Epithelial cell of esophagus (primary cell): ENCODE measurements around the gene KNSTRN.
A peak's percentile ranks its signal among the peaks of the same experiment; 100 is the strongest.

Source experiments
- DNase-seq: peaks from one replicate; pipeline ENCODE4 v3.0.0; 2010; ENCODE audit warnings: low read depth
- H3K4me3 ChIP-seq: 2 replicates; pipeline ENCODE4 v1.5.1; 2011; ENCODE audit warnings: mild to moderate bottlenecking, low read length, control low read depth
- TF ChIP-seq, protein P1 (sequence below): IDR thresholded peaks from 2 replicates; pipeline ENCODE4 v1.5.1; 2011; ENCODE audit warnings: low read depth, mild to moderate bottlenecking, low read length, control low read depth, inconsistent platforms; ENCODE audit not compliant: insufficient read depth; ENCODE audit errors: missing control alignments

Gene KNSTRN

DNA sequence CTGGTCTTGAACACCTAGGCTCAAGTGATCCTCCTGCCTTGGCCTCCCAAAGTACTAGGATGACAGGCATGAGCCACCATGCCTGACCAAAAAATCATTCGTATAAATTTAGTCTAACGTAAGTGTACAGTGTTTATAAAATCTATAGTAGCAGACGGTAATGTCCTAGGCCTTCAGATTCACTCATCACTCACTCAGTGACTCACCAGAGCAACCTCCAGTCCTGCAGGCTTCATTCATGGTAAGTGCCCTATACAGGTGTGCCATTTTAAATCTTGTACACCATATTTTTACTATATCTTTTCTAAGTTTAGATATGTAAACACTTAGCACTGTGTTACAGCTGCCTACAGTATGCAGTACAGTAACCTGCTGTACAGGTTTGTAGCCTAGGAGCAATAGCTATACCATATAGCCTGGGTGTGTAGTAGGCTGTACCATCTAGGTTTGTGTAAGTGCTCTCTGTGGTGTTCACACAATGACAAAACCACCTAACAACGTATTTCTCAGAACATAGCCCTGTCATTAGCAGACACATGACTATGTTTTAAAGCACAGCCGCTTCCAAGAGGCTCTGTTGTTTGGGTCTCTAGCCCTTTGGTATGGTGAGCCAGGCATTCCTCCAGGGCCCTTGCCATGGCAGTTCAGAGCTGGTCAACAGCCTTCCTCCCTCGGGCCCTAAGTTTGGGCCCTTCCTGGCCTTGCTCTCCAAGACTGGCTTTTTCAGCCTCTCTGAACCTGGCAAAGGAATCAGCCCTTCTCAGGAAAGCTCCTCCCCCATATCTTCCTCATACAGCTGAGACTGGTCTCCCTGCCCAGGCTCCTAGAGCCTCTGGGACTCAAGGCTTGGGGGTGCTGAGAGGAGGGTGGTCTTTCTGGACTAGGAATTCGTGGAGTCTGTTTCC, 39.9 kb upstream of the KNSTRN start:
- peak; percentile 92 for DNase-seq
- TF ChIP-seq, protein P1, sequence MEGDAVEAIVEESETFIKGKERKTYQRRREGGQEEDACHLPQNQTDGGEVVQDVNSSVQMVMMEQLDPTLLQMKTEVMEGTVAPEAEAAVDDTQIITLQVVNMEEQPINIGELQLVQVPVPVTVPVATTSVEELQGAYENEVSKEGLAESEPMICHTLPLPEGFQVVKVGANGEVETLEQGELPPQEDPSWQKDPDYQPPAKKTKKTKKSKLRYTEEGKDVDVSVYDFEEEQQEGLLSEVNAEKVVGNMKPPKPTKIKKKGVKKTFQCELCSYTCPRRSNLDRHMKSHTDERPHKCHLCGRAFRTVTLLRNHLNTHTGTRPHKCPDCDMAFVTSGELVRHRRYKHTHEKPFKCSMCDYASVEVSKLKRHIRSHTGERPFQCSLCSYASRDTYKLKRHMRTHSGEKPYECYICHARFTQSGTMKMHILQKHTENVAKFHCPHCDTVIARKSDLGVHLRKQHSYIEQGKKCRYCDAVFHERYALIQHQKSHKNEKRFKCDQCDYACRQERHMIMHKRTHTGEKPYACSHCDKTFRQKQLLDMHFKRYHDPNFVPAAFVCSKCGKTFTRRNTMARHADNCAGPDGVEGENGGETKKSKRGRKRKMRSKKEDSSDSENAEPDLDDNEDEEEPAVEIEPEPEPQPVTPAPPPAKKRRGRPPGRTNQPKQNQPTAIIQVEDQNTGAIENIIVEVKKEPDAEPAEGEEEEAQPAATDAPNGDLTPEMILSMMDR, result no peak
- H3K4me3 ChIP-seq, result no peak overlapping the region

DNA sequence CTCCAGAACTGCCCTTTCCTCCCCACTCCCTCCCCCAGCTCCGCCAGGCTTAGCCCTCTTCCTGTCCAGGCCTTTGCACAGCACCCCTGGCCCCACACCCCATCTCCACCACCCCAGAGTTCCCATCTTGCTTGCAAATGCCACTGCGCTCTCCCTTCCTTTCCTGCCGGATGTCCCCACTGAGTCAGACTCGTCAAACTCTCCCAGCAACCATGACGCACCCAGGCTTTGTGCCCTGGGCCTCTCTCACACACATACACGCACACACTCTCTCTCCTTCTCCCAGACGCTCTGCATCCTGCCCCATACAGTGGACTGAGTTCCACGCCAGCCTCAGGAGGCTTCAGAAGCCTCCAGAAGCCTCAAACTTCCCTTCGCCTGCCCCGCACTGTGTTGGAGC, 39.0 kb upstream of the KNSTRN start:
- TF ChIP-seq, protein P1, result no peak
- peak; percentile 97 for DNase-seq
- no peak overlapping the region for H3K4me3 ChIP-seq

DNA sequence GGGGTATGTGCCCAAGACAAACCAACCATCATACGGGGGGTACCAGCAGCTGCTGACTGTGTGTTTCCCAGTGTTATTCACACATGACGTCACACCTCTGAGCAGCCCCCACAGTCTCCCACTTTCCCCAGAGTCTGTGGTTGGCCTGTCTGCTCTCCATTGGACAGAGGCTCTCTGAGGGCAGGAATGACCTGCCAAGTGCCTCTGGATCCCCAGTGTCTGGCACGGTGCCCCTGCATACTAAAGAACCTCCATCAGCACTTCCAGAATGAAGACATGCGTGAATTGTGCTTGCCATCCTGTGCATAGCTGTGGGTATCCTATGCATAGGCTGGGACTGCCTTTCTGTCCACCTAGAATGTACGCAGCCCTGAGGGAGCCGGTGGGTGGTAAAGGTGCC, 38.3 kb upstream of the KNSTRN start:
- no peak overlapping the region for H3K4me3 ChIP-seq
- no peak for DNase-seq
- TF ChIP-seq, protein P1, result no peak

DNA sequence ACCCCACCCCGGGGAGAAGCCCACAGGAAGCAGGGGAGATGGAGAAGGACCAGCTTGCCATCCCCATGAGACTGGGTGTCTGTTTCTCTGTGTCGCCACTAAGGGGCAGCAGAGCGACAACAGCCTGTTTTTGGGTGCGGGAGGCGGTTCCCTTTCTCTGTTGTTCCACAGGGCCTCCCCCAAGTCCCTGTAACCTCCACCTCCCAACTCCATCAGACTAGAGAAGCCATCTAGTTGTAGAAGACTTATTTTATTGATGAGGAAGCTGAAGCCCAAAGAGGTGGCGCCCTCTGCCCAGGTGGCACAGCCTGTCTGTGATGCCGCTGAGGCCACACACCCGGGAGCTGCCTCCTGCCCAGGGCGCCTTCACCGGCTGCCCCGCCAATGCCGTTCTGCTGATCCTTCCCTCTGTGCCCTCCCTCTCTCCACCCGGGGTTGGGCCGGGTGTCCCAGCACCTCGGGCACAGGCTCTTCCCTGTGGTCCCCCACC, 37.8 kb upstream of the KNSTRN start:
- TF ChIP-seq, protein P1, result peak; percentile 76
- no peak overlapping the region for H3K4me3 ChIP-seq
- DNase-seq, result peak; percentile 69

DNA sequence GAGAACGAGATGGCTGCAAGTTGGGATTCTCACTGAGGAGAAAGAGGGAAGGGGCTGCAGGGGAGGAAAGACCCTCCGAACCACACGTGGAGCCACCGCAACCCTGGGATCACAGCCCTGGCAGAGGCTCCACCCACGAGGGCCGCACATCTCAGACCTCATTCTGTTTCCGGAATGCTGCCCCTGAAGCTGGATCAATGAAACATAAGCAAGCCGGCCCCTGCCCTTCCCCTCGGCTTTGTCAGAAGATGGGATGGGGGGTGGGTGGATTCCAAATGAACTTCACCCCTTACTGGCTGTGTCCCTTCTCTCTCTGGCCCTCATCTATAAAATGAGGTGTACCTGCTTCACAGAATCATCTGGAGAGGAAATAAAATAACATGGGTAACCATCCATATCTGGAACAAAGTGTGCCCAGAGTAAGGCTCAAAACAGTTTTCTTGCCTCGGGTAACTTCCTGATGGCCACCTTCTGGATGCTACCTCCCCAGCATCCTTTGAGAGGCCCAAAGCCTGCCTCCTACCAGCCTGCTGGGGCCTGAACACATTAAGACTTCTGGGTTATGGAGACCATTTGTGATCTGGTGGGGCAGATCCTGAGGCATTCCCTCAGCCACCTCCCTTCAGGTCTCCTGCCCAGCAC, 37.2 kb upstream of the KNSTRN start:
- no peak for DNase-seq
- no peak overlapping the region for H3K4me3 ChIP-seq
- TF ChIP-seq, protein P1, result no peak

DNA sequence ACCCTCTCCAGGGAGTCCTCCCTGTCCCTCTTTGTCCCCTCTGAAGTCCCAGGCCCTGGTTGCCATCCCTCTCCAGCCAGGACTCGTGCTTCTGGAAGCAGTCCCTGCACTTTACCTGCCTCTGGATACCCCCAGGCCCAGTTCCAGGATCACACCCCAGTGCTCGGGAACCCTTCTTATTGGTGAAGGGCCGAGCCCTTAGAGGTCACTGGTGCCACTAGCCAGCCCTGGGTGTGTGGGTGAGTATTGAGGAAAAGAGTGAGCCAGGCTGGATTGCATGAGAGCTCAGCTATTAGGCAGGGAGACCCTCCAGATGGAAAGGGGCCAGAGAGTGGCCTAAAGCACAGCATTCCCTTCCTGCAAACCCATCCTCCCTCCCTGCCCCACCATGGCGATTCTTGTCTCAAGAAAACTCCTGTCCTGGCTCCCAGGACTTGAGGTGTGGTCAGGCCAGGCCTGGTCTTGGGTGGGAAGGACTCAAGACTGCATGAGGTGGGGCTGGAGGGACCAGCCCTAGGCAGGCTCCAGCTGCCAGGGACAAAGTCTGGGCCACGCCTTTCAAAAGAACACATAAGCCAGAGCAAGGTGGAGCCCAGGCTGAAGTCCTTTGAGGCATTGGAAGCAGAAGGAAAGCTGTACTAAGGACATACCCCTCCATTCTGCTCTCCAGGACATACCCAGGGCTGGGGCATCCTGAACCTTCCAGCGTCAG, 36.5 kb upstream of the KNSTRN start:
- TF ChIP-seq, protein P1, result no peak
- H3K4me3 ChIP-seq, result no peak overlapping the region
- no peak for DNase-seq
